ENCODE data around the gene ANKRD10.

Gene ANKRD10

GRCh38 chr13:110885516-110885915 lies 29.4 kb downstream of the ANKRD10 start:
- no peak for DNase-seq

DNA sequence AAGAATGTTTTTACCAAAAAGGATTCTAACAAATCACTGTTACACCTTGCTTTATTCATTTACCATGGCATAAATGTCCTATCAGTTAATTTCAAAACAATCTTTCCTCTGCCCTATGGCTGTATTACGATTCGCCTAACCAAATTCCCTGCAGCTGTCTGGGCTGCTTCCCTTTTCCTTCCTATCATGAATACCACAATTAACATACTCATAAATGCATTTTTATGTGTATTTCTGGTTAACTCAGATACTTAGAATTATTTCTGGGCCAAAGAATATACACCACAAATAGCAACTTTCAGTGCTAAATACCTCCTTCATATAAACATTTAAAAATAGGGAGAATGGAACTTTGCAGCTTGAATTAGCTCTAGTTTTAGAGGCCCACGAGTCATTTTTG lies 30.4 kb downstream of the ANKRD10 start:
- no peak for DNase-seq

DNA sequence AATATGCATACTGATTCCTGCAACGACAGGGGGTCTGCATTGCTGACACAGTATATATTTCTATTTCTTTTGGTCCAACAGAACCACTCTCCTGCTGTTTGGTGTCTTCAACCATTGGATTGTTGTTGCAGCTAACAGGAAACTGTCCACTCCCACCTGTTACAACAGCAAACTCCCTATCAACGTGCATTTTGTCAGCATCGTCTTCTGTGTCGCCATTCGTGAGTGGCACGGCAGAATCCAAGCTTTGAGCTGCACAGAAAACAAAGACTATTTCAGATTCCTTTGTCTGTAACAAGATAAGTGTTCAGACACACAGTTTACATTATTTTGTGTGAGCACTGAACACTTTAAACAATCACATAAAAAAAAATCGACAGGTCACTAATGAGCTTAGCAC lies 31.3 kb downstream of the ANKRD10 start:
- DNase-seq: no peak

DNA sequence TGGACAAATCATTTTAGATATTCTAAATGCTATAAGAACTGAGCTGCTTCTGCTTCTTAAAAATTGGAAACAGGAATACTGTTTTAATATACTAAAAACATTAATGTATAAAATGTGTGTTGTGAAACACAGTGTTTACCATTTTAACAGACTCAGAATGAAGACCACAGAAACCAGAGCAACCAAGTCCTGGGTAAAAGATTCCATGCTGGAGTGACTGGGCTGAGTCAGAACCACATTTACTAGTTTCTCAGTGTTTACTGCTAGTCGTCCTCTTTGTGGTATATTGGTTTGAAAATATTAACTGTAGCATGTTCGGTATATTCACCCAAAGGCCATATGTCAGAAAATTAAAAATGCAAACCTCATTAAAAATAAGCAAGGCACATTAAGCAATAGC lies 31.9 kb downstream of the ANKRD10 start:
- no peak for DNase-seq

DNA sequence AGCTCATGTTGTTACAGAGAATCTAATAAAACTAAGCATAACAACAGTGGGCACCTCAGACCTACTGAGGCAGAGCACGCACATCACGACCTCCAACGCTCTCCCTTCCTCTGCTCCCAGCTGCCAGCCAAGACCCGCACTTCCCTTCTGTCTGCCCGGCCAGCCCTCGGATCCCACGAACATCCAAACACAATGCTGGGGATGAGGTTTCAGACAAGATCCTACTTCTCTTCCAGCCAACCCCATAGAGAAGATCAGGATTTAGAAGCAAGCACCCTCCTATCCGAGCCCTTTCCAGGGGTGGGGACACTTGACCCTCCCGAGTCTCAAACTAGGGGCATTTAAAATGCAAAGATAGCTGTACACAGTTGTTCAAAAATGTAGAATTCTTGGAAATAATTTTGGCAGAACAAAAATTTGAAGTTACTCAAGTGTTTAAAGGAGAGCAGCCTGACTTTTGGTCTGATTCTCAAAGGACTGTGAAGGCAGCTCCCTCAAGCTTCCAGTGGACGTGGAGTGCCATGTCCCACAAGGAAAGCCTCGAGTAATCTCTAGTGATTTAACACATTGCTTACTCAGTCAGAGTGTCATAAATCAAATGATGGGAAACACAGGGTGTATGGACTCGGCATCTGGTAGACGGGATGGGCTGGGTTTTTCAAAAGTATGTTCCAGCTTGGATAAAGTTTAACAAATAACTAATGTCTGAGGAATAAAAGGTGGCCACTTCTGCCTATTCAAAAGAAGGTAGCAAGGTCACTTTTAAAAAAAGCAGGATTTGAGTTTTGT lies 32.8 kb downstream of the ANKRD10 start:
- DNase-seq: no peak

GRCh38 chr13:110880627-110881026 lies 34.2 kb downstream of the ANKRD10 start:
- DNase-seq: no peak

GRCh38 chr13:110879482-110879881 lies 35.4 kb downstream of the ANKRD10 start:
- no peak for DNase-seq

DNA sequence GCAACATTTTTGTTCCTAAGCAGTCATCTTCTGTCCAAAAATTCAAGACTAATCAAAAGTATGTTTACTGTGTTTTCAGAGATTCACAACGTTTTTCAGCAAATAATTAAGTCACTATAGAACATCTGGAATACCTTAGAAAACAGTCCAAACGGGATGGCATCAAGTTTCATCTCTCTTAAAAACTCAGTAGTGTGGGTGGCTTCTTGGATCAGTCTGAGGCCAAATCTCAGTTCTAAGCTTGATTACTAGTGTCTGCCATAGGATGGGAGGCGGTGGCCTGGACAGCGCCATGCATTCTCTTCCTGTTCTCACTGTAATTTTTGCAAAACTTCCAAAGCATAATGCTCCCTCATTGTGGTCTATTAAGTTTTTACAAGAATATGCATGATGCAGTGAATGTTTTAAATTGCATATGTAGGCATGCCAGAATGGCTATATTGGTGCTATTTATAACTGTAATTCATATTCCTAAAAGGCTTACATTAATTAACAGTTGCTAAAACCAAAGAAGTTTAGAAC lies 37.1 kb downstream of the ANKRD10 start:
- DNase-seq: no peak

DNA sequence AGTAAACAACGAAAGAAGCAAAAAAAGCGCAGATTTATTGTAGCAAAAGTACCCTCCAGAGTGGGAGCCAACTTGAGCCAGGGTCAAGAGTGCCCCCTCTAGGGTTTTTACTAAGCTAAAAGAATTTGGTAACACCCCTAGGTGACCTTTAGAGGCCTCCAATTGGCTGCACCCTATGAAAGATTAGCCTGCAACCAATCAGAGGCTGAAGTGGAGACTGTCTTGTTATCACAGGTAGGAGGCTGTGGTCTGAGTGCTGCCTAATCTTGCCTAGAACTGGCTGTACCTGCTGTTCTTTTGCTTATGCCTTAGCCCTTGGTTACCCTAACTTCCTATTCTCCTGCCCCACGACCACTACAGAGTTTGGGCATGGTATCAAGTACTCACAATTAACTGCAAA lies 38.3 kb downstream of the ANKRD10 start:
- no peak for DNase-seq

GRCh38 chr13:110875241-110875640 lies 39.6 kb downstream of the ANKRD10 start:
- no peak for DNase-seq

GRCh38 chr13:110874508-110874960 lies 40.3 kb downstream of the ANKRD10 start:
- DNase-seq: no peak

DNA sequence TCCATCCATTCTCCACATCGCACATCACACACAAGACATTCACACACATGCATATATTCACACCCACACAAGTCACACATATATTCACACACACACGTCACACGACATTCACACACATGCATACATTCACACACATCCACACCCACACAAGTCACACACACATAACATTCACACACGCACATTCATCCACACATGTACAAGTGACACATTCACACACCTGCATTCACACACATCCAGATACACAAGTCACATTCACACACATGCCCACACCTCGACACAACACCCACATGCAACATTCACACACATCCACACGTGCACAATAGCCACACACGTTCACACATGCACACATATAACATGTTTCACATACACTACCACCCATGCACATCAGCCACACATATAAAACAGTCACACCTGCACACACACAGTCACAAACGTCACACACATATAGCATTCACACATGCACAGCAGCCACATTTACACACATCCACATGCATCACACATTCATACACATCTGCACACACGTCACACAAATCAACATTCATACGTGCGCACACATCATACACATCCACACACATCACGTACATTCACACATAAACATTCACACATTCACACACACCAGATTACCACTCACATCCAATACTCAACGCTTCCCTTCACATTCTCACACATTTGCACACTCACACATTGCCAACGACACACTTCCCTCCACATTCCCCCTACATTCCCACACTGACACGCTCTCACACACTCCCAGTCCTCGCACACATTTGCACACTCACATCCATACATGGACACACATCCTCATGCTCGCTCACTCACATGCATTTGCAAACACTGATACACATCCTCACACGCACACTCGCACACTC lies 41.0 kb downstream of the ANKRD10 start:
- DNase-seq: no peak

GRCh38 chr13:110872768-110873638 lies 41.9 kb downstream of the ANKRD10 start:
- no peak for DNase-seq

- no peak for DNase-seq
Measured at GRCh38 chr13:110872034-110872767, 42.7 kb downstream of the ANKRD10 start.

GRCh38 chr13:110869805-110870706 lies 44.8 kb downstream of the ANKRD10 start:
- DNase-seq: no peak

- DNase-seq: no peak
Measured at GRCh38 chr13:110869231-110869804, 45.6 kb downstream of the ANKRD10 start.

- DNase-seq: no peak
Measured at GRCh38 chr13:110868720-110869119, 46.1 kb downstream of the ANKRD10 start.

DNA sequence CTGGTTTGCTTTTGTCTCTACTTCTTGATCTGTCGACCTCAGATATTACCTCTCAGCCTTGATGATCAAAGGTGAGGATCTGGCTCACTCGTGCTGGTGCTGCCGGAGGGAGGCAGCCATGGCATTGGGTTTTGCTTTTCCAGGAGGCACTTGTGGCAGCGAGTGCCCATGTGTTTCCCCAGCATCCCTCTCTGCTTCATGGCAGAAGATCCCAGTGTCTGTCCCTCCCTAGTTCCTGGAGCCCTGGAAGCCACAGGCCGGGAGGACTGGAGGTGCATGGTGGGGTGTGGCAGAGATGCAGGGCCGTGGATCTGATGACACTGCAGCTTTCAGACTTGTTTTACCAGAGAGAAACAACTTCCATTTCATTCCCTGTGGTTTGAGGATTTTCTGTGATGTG lies 47.5 kb downstream of the ANKRD10 start:
- no peak for DNase-seq

DNA sequence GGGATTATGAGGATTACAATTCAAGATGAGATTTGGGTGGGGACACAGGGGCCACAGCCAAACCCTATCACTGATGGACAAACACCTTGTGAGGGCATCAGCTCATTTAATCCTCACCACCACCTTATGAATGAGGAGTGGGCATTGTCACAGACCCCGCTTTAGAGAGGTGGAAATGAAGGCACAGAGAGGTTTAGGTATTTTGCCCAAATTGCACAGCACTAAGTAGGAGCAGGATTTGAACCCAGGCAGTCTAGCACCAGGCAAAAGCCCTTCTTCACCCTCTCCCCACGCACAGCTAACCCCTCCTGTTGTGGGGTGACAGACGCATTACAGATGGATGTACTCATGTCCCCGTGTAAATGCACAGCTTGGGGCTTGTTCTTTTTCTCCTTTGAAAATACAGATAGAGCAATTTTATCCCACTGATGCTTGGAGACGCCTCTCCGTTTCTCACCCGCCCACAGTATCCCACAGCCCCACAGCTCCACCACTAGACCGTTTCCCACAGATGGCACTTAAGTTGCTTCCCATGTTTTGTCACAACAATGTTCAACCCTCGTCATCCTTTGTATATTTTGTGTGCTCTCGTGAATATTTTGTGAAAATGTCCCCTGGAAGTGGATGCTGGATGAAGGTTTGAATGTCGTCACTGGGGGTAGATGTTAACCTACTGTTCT lies 48.2 kb downstream of the ANKRD10 start:
- no peak for DNase-seq

- no peak for DNase-seq
Measured at GRCh38 chr13:110863685-110864084, 51.2 kb downstream of the ANKRD10 start.

All from central memory CD4-positive, alpha-beta T cell (primary cell).